GM21515 (cell line): ENCODE results near the gene HNRNPA2B1.
"Not testable (repeated sequence)": the region's sequence is repeated elsewhere in the genome, so short reads cannot be mapped to it uniquely, and the experiment has no call there.

Source experiments
- ATAC-seq: cut with Tn5 transposase; IDR thresholded peaks from one replicate; pipeline ENCODE4 v1.9.1; 2021; ENCODE audit not compliant: unreplicated experiment

Gene HNRNPA2B1

GRCh38 chr7:26198133-26198780, 2.3 kb downstream of the HNRNPA2B1 start:
- no peak for ATAC-seq

- no peak for ATAC-seq
Measured at GRCh38 chr7:26197153-26198115, 3.1 kb downstream of the HNRNPA2B1 start.

- no peak for ATAC-seq
Measured at GRCh38 chr7:26195867-26196657, 4.5 kb downstream of the HNRNPA2B1 start.

DNA sequence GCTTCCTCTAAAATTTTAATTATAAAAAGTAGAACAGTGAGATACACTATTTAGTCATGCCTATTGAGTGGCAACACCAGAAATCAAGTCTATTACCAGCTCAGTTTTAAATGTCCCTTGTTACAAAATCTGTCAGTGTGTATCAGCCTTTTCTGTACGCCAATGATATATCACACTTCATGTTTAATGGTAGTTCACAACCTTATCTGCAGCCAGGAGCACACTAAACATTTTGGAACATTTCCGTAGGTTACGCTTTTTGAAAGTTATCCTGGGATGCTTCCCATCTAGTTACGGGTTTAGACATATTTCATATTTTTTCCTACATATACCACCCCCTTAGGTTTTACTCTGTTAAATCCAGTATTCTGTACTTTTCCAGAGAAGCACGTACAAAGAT, 5.4 kb downstream of the HNRNPA2B1 start:
- ATAC-seq = no peak

DNA sequence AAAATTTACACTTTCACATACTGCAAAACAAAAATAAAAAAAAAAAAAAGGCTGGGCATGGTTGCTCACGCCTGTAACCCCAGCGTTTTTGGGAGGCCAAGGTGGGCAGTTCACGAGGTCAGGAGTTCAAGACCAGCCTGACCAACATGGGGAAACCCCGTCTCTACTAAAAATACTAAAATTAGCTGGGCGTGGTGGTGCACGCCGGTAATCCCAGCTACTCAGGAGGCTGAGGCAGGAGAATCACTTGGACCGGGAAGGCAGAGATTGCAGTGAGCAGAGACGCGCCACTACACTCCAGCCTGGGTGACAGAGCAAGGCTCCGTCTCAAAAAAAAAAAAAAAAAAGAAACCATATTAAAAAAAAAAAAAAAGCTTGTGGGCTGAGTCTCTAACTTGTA, 5.8 kb downstream of the HNRNPA2B1 start:
- not testable (repeated sequence) for ATAC-seq

DNA sequence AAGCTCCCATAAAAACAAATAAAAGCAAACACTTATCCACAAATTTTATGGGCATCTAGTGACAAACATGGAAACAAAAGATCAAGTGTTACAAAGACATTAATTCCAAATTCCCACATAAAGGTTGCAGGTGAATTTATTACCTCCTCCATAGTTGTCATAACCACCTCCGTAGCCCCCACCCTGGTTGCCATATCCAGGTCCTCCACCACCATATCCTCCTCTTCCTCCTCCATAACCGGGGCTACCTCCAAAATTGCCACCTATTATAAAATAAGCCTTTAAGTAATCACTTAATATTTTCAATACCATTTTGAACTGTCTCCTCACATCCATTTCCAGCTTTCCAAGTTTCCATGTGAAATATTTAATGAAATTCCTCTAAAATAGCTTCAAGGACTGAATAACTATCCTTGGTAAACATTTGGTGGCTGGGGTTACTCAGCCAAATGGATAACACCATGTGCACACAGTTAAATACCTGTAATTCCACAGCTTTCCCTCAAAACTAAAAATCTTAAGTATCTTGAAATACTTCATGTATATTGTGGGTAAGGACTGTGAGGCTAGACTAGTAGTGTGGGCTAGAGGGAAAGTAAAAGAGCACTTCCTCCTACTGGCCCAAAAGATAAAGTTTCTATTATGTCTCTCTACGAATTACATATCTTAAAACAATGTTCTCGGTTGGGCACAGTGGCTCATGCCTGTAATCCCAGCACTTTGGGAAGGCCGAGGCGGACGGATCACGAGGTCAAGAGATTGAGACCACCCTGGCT, 6.9 kb downstream of the HNRNPA2B1 start:
- ATAC-seq = no peak

GRCh38 chr7:26192485-26193087, 8.0 kb downstream of the HNRNPA2B1 start:
- no peak for ATAC-seq

- ATAC-seq = no peak
Measured at GRCh38 chr7:26191974-26192479, 8.5 kb downstream of the HNRNPA2B1 start.

GRCh38 chr7:26191233-26191973, 9.1 kb downstream of the HNRNPA2B1 start:
- ATAC-seq = no peak

- no peak for ATAC-seq
Measured at GRCh38 chr7:26190417-26190869, 10.1 kb downstream of the HNRNPA2B1 start.

GRCh38 chr7:26189697-26190096, 10.8 kb downstream of the HNRNPA2B1 start:
- no peak for ATAC-seq

GRCh38 chr7:26188957-26189541, 11.5 kb downstream of the HNRNPA2B1 start:
- ATAC-seq = no peak

GRCh38 chr7:26188206-26188956, 12.2 kb downstream of the HNRNPA2B1 start:
- ATAC-seq = no peak

DNA sequence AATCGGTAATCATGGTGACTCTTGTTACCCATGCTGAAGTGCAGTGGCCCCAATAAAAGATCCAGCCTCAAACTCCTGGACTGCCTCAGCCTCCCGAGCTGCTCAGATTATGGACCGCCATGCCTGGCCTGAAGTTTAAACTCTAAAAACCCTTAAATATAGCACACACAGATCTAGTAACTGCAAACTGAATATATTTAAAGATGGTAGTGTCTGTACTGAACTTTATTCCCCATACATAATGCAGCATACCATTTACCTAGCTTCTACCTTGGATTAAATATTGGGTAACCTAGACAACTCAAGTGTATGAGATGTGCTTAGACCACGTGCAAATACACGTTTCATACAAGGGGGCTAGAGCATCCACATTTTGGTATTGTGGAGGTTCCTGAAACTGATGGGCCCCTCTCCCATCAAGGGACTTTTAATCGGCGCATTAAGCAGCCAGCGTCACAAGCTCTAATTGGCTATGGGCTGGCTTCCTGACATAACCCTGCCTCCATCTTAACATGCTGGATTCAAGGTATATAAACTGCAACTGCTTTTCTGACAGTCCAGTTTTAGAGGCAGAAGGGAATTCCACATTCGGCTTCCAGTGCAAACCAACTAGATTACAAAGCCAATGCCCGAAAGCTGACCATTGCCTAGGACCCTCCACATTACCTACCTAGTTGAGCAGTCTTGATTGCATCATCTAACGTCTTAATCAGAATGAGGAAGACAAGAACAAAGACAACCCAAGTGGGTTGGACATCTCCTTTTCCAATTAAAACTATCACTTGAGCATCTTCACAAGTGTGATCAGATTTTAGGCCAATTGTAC, 13.0 kb downstream of the HNRNPA2B1 start:
- ATAC-seq = no peak

GRCh38 chr7:26186364-26187311, 13.9 kb downstream of the HNRNPA2B1 start:
- no peak for ATAC-seq

GRCh38 chr7:26185844-26186180, 14.7 kb downstream of the HNRNPA2B1 start:
- no peak for ATAC-seq
